Globus pallidus (tissue), 1 donor: ENCODE measurements around the gene MTFR1L.

ENCODE experiments used
- DNase-seq: peaks from one replicate; pipeline ENCODE4 v3.0.0-alpha.2; 2015; ENCODE audit warnings: low spot score

The MTFR1L gene

GRCh38 chr1:25878690-25879089, 58.9 kb downstream of the MTFR1L start:
- no peak for DNase-seq

- DNase-seq, result no peak
These were observed 59.9 kb downstream of the MTFR1L start for GRCh38 chr1:25879675-25880074.

- DNase-seq, result no peak
These were observed 60.8 kb downstream of the MTFR1L start for GRCh38 chr1:25880518-25880917.

- no peak for DNase-seq
These were observed 61.5 kb downstream of the MTFR1L start for GRCh38 chr1:25881266-25881665.
